Cardiac fibroblast (primary cell): ENCODE measurements around the gene UAP1.

Source experiments
- DNase-seq, 2 donors: peaks; one replicate each; pipeline versions ENCODE4 v3.0.0 to v3.0.0-alpha.2; 2010; ENCODE audit warnings: low read depth in 2 of 2
- H3K4me3 ChIP-seq, 2 donors: replicated peaks in 1 of 2; 1 replicate in 1 of 2; 2 replicates in 1 of 2; pipeline ENCODE4 v1.5.1; 2011; ENCODE audit warnings: low read depth in 2 of 2, low read length in 2 of 2, mild to moderate bottlenecking in 2 of 2, moderate library complexity in 1 of 2
- TF ChIP-seq, protein P1 (sequence below): IDR thresholded peaks from one replicate; pipeline ENCODE4 v1.5.1; 2011; ENCODE audit warnings: low read depth, mild to moderate bottlenecking, low read length, inconsistent platforms

The UAP1 gene

DNA sequence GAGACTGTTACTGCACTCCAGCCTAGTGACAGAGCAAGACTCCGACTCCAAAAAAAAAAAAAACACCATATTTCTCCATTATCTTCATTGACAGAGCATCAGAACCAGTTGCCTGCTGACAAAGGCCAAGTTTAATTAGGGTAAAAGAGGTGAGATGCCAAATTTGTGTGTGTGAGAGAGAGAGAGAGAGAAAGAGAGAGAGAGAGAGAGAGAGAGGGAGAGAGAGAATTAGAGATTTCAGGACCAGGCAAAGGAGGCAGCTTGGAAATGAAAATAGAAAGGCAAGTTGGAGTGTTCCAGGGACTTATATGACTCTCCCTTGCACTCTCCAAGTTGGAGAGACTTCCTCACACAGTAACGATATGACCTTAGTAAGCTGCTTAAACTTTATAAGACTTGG is 24.3 kb upstream of the UAP1 start:
- no peak for DNase-seq
- no peak overlapping the region for H3K4me3 ChIP-seq
- TF ChIP-seq, protein P1, sequence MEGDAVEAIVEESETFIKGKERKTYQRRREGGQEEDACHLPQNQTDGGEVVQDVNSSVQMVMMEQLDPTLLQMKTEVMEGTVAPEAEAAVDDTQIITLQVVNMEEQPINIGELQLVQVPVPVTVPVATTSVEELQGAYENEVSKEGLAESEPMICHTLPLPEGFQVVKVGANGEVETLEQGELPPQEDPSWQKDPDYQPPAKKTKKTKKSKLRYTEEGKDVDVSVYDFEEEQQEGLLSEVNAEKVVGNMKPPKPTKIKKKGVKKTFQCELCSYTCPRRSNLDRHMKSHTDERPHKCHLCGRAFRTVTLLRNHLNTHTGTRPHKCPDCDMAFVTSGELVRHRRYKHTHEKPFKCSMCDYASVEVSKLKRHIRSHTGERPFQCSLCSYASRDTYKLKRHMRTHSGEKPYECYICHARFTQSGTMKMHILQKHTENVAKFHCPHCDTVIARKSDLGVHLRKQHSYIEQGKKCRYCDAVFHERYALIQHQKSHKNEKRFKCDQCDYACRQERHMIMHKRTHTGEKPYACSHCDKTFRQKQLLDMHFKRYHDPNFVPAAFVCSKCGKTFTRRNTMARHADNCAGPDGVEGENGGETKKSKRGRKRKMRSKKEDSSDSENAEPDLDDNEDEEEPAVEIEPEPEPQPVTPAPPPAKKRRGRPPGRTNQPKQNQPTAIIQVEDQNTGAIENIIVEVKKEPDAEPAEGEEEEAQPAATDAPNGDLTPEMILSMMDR = no peak

- no peak overlapping the region for H3K4me3 ChIP-seq
- TF ChIP-seq, protein P1 = no peak
- DNase-seq = peak; percentile 79 to 98
Measured at GRCh38 chr1:162538815-162539431, 22.6 kb upstream of the UAP1 start.

DNA sequence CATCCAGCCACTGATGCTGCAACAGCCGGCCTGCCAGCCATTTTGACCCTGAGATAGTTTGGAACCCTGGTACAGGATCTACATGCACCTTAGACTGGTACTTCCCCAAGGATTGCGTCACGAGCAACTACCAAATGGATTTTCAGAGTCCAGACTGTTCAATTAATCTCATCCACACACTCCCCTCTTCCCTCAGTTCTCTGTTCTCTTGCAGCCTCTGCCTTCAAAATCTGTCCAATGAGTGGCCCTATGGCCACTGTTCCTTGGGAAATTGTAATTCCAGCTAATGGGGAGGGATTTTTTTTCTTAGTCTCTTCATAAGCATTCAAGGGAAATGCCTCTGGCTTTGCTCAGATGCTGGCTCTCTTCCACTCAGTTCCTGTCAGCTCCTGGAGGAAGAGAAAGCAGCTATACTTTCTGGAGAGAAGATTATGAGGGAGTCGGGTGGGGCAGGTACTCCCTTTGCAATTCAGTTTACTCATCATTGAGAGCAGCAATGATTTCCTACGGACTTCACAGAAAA is 19.8 kb upstream of the UAP1 start:
- no peak overlapping the region for H3K4me3 ChIP-seq
- peak; percentile 97 to 99 for DNase-seq

DNA sequence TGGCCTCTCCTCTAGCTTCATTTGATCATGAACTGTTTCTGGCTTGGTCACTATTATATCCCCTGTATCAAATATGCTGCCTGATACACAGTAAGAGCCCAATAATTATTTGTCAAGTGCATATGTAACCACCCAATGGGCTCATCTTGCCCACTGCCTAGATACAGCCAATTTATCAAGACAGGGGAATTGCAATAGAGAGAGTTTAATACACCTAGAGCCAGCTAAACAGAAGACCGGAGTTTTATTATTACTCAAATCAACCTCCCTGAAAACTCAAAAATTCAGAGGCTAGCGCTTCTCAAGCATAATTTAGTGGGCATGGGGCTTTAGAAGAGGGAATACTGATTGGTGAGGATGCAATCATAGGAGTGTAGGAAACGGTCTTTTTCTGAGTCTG is 18.3 kb upstream of the UAP1 start:
- TF ChIP-seq, protein P1 = no peak
- no peak for DNase-seq
- H3K4me3 ChIP-seq = no peak overlapping the region

More for the DNA sequence above, 19.8 kb upstream of the UAP1 start:
- TF ChIP-seq, protein P1 = no peak

- H3K4me3 ChIP-seq = no peak overlapping the region
- DNase-seq = peak; percentile 57 to 86
- TF ChIP-seq, protein P1 = no peak
Measured at GRCh38 chr1:162548170-162548569, 13.4 kb upstream of the UAP1 start.

- TF ChIP-seq, protein P1 = no peak
- DNase-seq = no peak
- H3K4me3 ChIP-seq = no peak overlapping the region
Measured at GRCh38 chr1:162549001-162549400, 12.5 kb upstream of the UAP1 start.

- H3K4me3 ChIP-seq = no peak overlapping the region
- DNase-seq = no peak
- TF ChIP-seq, protein P1 = no peak
Measured at GRCh38 chr1:162550925-162551324, 10.6 kb upstream of the UAP1 start.
